ENCODE measurements around the gene COL26A1. TPM values are rescaled to one million over a fixed set of nuclear protein-coding genes. Genes with fewer than 3 reads are reported as not detected.

COL26A1 gene
- total RNA-seq, 4 donors from 2014 or later = 0.06 TPM; not detected in 3

DNA sequence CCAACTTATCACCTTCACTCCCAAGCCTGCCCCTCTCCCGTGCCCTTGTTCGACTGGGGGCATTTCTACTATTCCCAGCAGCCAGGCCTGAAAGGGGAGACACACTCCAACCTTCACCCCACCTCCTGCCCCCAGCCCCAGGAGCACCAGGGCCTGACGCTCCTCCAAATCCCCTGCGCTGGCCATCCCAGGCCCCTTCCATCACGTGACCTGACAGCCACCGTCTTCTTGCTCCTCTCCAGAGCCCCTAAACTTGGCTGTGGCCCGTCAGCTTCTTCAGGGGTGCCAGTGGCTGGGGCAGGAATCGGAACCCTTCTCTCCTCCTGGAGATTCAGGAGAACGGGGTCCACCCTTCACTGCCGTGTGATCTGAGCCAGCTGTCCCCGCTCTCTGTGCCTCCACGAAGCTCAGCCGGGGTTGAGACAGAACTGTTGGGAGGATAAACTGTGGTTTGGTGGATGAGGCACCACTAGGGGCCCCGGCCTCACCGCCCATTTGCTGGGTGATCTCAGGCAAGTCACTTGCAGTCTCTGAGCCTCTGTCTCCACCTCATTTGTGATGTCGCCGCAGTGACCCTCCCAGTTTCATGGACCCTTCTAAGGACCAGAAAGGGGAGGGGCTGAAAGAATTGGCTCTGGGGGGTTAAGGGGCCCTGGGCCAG is 175.4 kb downstream of the COL26A1 start:
- WGBS, 2 donors = 78 to 85% methylated on average over 16 to 17 of the region's 17 CpGs
- TF ChIP-seq CTCF (IDR thresholded peaks at IDR 0.05) = no peak
- TF ChIP-seq POLR2A (IDR thresholded peaks at IDR 0.05) = no peak
- H3K4me3 ChIP-seq (ENCODE audit: low read depth, poor library complexity, severe bottlenecking) = no peak overlapping the region
- DNase-seq (ENCODE audit: low spot score in 2 of 2) = no peak
- intact Hi-C loops (cut with DNase I; ENCODE audit: low total_unique reads) = loop anchor here (10.0 kb wide), 1 partner anchor 163 kb away; no protein-coding TSS in a partner anchor

DNA sequence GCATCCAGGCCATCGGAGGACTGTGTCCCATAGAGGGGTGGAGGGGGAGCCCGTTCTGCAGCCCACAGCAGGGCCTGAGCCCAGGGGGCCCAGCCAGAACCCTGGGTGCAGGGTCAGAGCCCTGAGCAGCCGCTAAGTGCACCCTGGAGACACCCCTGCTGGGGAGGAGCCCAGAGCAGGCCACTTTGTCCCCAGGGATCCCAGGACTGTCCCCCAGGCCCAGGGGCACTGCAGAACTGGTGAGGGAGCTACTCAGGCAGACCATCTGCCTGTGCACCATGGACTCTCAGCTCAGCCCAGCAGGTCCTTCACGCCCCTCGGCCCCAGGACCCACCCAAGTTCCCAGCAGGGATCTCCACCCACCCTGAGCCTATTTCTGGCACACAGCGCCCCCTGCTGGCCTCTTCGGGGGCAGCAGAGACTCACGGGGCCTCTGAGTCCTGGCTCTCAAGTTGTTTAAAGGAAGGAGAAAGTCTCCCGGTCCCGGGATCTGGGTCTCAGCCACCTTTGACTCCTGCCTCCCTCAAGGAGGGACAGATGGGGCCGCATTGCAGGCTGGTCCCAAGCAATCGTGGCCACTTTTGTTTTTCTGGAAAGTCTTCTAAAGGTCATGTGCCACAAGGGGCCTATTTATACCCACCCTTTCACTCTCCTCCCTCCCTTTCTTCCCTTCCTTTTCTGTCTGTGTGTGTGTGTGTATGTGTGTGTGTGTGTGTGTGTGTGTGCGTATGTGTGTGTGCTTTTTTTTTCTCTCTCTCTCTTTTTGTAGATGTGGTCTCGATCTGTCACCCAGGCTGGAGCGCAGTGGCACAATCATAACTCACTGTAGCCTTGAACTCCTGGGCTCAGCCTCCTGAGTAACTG is 176.2 kb downstream of the COL26A1 start:
- no peak overlapping the region for H3K4me3 ChIP-seq (ENCODE audit: low read depth, poor library complexity, severe bottlenecking)
- intact Hi-C loops (cut with DNase I; ENCODE audit: low total_unique reads) = loop anchor here (10.0 kb wide), 1 partner anchor 164 kb away; no protein-coding TSS in a partner anchor
- peak; percentile 36 to 89 for DNase-seq (ENCODE audit: low spot score in 2 of 2)
- TF ChIP-seq POLR2A (IDR thresholded peaks at IDR 0.05) (no peak), CTCF (IDR thresholded peaks at IDR 0.05) (no peak)
- 33 to 36% methylated on average over 11 to 13 of the region's 15 CpGs for WGBS, 2 donors

DNA sequence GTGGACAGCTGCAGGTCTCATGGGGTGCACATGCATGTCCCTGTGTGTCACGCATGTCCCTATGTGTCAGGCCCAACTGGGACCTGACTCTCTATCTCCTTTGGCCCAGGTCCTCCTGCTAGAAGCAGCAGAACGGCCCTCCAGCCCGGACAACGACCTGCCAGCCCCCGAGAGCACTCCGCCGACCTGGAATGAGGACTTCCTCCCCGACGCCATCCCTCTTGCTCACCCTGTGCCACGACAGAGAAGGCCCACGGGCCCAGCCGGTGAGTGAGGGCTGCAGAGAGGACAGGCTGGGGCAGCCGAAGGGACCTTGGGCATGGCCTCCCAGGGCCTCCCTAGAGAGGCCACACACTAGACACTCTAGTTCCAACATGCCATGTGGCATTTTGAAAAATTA is 177.1 kb downstream of the COL26A1 start:
- no peak overlapping the region for H3K4me3 ChIP-seq (ENCODE audit: low read depth, poor library complexity, severe bottlenecking)
- DNase-seq (ENCODE audit: low spot score in 2 of 2) = no peak
- TF ChIP-seq CTCF (IDR thresholded peaks at IDR 0.05) (no peak), POLR2A (IDR thresholded peaks at IDR 0.05) (no peak)
- intact Hi-C loops (cut with DNase I; ENCODE audit: low total_unique reads) = loop anchor here (10.0 kb wide), 1 partner anchor 165 kb away; no protein-coding TSS in a partner anchor
- 84 to 89% methylated on average over 13 of the region's 13 CpGs for WGBS, 2 donors

DNA sequence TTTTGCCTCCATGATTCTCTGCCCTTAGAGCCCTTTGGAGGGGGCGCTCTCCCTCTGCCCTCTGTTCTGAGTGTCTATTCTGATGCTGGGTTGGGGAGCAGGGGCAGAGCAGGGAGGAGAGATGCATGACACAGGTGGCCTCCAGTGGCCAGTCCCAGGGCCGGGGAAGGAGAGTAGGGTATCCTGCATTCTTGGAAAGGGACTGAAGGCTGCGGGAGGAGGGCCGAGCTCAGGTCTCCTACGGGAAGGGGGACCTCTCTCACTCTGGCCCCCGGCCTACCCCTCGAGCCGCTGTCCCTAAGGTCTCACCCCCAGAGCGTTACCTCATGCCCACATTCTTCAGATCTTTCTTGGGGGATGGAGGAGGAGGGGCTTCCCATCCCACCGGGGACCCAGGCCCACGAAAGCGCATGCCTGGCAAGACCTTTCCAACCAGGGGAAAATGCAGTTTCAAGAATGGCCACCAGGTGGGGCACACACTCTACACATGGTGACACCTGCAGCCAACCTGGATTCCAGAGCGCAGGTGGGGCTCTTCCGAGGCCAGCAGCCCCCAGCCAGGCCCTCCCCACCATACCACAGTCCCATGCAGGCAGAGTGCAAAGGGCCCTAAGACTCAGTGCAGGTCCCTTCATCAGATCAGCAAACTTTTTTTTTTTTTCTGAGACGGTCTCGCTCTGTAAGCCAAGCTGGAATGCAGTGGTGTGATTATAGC is 180.0 kb downstream of the COL26A1 start:
- DNase-seq (ENCODE audit: low spot score in 2 of 2) = peak; percentile 63 to 93
- intact Hi-C loops (cut with DNase I; ENCODE audit: low total_unique reads) = loop anchor here (2.0 kb wide), 1 partner anchor 730 kb away; no protein-coding TSS in a partner anchor
- WGBS, 2 donors = 36 to 37% methylated on average over 9 to 16 of the region's 16 CpGs
- H3K4me3 ChIP-seq (ENCODE audit: low read depth, poor library complexity, severe bottlenecking) = no peak overlapping the region
- peak in 1 of 3 donors; percentile 79 for TF ChIP-seq CTCF (IDR thresholded peaks at IDR 0.05)
- no peak for TF ChIP-seq POLR2A (IDR thresholded peaks at IDR 0.05)

- no peak overlapping the region for H3K4me3 ChIP-seq (ENCODE audit: low read depth, poor library complexity, severe bottlenecking)
- intact Hi-C loops (cut with DNase I; ENCODE audit: low total_unique reads) = loop anchor here (2.0 kb wide), 1 partner anchor 729 kb away; no protein-coding TSS in a partner anchor
- 53 to 57% methylated on average over 5 of the region's 5 CpGs for WGBS, 2 donors
- TF ChIP-seq CTCF (IDR thresholded peaks at IDR 0.05) = no peak
- TF ChIP-seq POLR2A (IDR thresholded peaks at IDR 0.05) = no peak
- DNase-seq (ENCODE audit: low spot score in 2 of 2) = no peak
Measured at GRCh38 chr7:101543242-101543766, 180.6 kb downstream of the COL26A1 start.

Data from lower leg skin (tissue), 4 donors.